Mucosa of gallbladder (tissue), 1 donor: ENCODE data around the gene RPUSD3. TPM values are rescaled to one million over a fixed set of nuclear protein-coding genes. Genes with fewer than 3 reads are reported as not detected.

Experiments used
- DNase-seq: peaks from one replicate; pipeline ENCODE4 v3.0.0-alpha.2; 2020; ENCODE audit warnings: low spot score
- total RNA-seq: library from RNA; stranded (reverse); gene quantifications from one replicate; pipeline ENCODE4 v1.2.1, GENCODE V29; 2021
- donor health status: DM: no; HTN: no; CAD: no.

Gene RPUSD3
- total RNA-seq, 1 donor from 2014 or later = 37.5 TPM

- no peak for DNase-seq
Observed at GRCh38 chr3:9834520-9835380, 9.1 kb downstream of the RPUSD3 start.

- DNase-seq = no peak
Observed at GRCh38 chr3:9833078-9833477, 10.7 kb downstream of the RPUSD3 start.

GRCh38 chr3:9831253-9831652, 12.6 kb downstream of the RPUSD3 start:
- DNase-seq = no peak

- DNase-seq = no peak
Observed at GRCh38 chr3:9828801-9829755, 14.7 kb downstream of the RPUSD3 start.

GRCh38 chr3:9826815-9827573, 16.8 kb downstream of the RPUSD3 start:
- no peak for DNase-seq

GRCh38 chr3:9825451-9826040, 18.3 kb downstream of the RPUSD3 start:
- DNase-seq = no peak

GRCh38 chr3:9820946-9821345, 22.9 kb downstream of the RPUSD3 start:
- no peak for DNase-seq

- DNase-seq = no peak
Observed at GRCh38 chr3:9820543-9820942, 23.3 kb downstream of the RPUSD3 start.

GRCh38 chr3:9818666-9819335, 25.0 kb downstream of the RPUSD3 start:
- DNase-seq = no peak

GRCh38 chr3:9817436-9817835, 26.4 kb downstream of the RPUSD3 start:
- no peak for DNase-seq

- DNase-seq = no peak
Observed at GRCh38 chr3:9815986-9816385, 27.8 kb downstream of the RPUSD3 start.

- no peak for DNase-seq
Observed at GRCh38 chr3:9812870-9813483, 30.8 kb downstream of the RPUSD3 start.

- DNase-seq = no peak
Observed at GRCh38 chr3:9810846-9811245, 33.0 kb downstream of the RPUSD3 start.

- DNase-seq = no peak
Observed at GRCh38 chr3:9810433-9810770, 33.4 kb downstream of the RPUSD3 start.

- peak; percentile 69 for DNase-seq
Observed at GRCh38 chr3:9809615-9810432, 34.0 kb downstream of the RPUSD3 start, which contains the start of gene TTLL3. TSS of gene TTLL3 (plus strand) at chr3:9810262. CDS start at chr3:9810662, 400 bp downstream.

- DNase-seq = no peak
Observed at GRCh38 chr3:9809239-9809614, 34.6 kb downstream of the RPUSD3 start.

GRCh38 chr3:9808345-9809037, 35.3 kb downstream of the RPUSD3 start:
- no peak for DNase-seq

GRCh38 chr3:9807981-9808344, 35.8 kb downstream of the RPUSD3 start:
- no peak for DNase-seq
